Colonic mucosa (tissue), 4 donors: Measurements from ENCODE around the gene MCC. TPM values are rescaled to one million over a fixed set of nuclear protein-coding genes. Genes with fewer than 3 reads are reported as not detected.

Experiments used
- DNase-seq: peaks from one replicate; pipeline ENCODE4 v3.0.0-alpha.2; 2020
- H3K27ac ChIP-seq: fragments of 200-600 bp; one replicate; pipeline ENCODE4 v1.8.0; 2021
- H3K27me3 ChIP-seq: fragments of 200-600 bp; one replicate; pipeline ENCODE4 v1.8.0; 2021
- H3K36me3 ChIP-seq: fragments of 200-600 bp; one replicate; pipeline ENCODE4 v1.8.0; 2021
- H3K4me1 ChIP-seq: fragments of 200-600 bp; one replicate; pipeline ENCODE4 v1.8.0; 2021; ENCODE audit warnings: mild to moderate bottlenecking
- H3K4me3 ChIP-seq: fragments of 200-600 bp; one replicate; pipeline ENCODE4 v1.8.0; 2021
- H3K9ac ChIP-seq, 2 donors: one replicate each; pipeline ENCODE4 v1.7.0; 2013; ENCODE audit warnings: control low read depth in 2 of 2, low read depth in 2 of 2, low read length in 2 of 2
- H3K9me3 ChIP-seq: fragments of 200-600 bp; one replicate; pipeline ENCODE4 v1.8.0; 2021
- intact Hi-C: fragments of 100-400 bp; cut with DNase I; formaldehyde crosslinking; loops from one replicate; pipeline ENCODE4 v1.14.1; 2022
- total RNA-seq, 2 donors: library from RNA; stranded (reverse); fragmentation: NEBNext Ultra II Directional in 1 of 2; extraction: Animal tissue kit (Norgen Biotek cat#: 25700) in 1 of 2; gene quantifications; one replicate each; pipeline ENCODE4 v1.2.1, GENCODE V29; 2021
- TF ChIP-seq, protein P1 (sequence below): fragments of 200-600 bp; IDR thresholded peaks from one replicate; pipeline ENCODE4 v1.8.0; 2022; ENCODE audit warnings: antibody characterized with exemption, mild to moderate bottlenecking
- donor health status: healthy.
- donor health status: DM: no; HTN: no; CAD: no.
- donor health status: DM: no; HTN: no; CAD: no.

The MCC gene
- total RNA-seq, 2 donors from 2014 or later = 1.9 to 3.1 TPM

DNA sequence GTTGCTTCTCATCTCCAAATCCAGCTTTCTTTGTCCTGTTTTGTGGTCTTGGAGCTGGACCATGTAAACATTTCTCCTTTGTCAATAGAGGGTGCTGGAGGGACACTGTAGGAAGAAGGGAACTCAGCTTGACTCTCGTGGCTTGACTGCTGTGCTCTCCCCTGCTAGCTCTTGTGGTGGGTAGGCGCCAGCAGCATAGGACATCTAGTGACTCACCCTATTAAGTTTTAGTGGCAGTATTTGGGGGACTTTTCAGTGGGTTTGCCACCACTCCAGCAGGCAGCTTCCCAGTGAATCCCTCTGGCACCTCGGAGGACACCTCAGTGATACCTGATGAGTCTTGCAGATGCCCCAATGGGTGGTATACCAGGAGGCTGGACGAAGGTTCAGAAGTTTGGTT lies 151.3 kb downstream of the MCC start:
- Histone ChIP-seq H3K27me3 (no peaks in the 10 kb centered on the region), H3K36me3 (no peaks in the 10 kb centered on the region), H3K9me3 (no peaks in the 10 kb centered on the region), H3K9ac (no peak overlapping the region), H3K4me1 (no peaks in the 10 kb centered on the region), H3K27ac (no peak overlapping the region), H3K4me3 (no peak overlapping the region)
- TF ChIP-seq, protein P1, sequence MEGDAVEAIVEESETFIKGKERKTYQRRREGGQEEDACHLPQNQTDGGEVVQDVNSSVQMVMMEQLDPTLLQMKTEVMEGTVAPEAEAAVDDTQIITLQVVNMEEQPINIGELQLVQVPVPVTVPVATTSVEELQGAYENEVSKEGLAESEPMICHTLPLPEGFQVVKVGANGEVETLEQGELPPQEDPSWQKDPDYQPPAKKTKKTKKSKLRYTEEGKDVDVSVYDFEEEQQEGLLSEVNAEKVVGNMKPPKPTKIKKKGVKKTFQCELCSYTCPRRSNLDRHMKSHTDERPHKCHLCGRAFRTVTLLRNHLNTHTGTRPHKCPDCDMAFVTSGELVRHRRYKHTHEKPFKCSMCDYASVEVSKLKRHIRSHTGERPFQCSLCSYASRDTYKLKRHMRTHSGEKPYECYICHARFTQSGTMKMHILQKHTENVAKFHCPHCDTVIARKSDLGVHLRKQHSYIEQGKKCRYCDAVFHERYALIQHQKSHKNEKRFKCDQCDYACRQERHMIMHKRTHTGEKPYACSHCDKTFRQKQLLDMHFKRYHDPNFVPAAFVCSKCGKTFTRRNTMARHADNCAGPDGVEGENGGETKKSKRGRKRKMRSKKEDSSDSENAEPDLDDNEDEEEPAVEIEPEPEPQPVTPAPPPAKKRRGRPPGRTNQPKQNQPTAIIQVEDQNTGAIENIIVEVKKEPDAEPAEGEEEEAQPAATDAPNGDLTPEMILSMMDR = no peak
- intact Hi-C loops = loop anchor here (10.0 kb wide), 1 partner anchor 342 kb away; no protein-coding TSS in a partner anchor
- no peak for DNase-seq

DNA sequence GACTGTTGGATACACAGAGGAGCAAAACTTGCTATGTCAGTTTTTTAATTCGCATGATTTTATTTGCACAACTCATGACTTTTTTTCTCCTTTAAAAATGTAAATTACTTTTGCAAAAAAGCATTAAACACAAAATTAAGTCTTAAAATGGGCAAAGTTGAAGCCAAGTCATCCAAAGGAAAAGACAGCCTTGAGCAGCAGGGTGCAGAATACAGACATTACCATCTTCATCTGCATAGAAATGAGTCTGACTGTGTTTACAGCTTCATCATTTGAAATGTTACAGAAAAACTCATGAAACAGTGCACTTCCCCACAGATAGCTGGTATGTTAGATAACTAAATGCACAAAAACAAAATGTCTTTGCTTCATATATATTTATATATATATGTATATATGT lies 154.8 kb downstream of the MCC start:
- Histone ChIP-seq H3K9me3 (no peaks in the 10 kb centered on the region), H3K27me3 (no peaks in the 10 kb centered on the region), H3K9ac (no peak overlapping the region), H3K4me1 (no peaks in the 10 kb centered on the region), H3K36me3 (no peaks in the 10 kb centered on the region), H3K4me3 (no peak overlapping the region), H3K27ac (no peak overlapping the region)
- no peak for DNase-seq
- intact Hi-C loops = loop anchor here (10.0 kb wide), 1 partner anchor 339 kb away; no protein-coding TSS in a partner anchor
- TF ChIP-seq, protein P1 = no peak

DNA sequence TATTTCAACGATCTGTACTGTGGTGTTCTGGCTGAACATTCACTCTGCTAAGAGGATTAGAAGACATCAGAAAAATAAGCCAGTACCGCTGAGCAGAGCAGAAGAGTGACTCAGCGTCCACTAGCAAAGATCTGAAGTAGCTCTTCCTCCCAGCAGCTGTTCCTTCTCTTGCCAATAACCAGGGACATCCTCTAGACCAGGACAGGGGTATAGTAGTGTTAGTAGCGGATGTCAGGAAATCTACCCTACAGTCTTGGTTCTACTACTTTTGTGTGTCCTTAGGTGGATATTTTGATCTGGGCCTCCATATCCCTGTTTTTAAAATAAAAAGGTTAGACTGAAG lies 157.1 kb downstream of the MCC start:
- H3K36me3 ChIP-seq = no peaks in the 10 kb centered on the region
- H3K27ac ChIP-seq = no peak overlapping the region
- intact Hi-C loops = loop anchor here (10.0 kb wide), 1 partner anchor 336 kb away; no protein-coding TSS in a partner anchor
- H3K4me1 ChIP-seq = no peaks in the 10 kb centered on the region
- H3K4me3 ChIP-seq = no peak overlapping the region
- no peak overlapping the region for H3K9ac ChIP-seq
- no peak for DNase-seq
- H3K27me3 ChIP-seq = no peaks in the 10 kb centered on the region
- TF ChIP-seq, protein P1 = no peak
- H3K9me3 ChIP-seq = no peaks in the 10 kb centered on the region

DNA sequence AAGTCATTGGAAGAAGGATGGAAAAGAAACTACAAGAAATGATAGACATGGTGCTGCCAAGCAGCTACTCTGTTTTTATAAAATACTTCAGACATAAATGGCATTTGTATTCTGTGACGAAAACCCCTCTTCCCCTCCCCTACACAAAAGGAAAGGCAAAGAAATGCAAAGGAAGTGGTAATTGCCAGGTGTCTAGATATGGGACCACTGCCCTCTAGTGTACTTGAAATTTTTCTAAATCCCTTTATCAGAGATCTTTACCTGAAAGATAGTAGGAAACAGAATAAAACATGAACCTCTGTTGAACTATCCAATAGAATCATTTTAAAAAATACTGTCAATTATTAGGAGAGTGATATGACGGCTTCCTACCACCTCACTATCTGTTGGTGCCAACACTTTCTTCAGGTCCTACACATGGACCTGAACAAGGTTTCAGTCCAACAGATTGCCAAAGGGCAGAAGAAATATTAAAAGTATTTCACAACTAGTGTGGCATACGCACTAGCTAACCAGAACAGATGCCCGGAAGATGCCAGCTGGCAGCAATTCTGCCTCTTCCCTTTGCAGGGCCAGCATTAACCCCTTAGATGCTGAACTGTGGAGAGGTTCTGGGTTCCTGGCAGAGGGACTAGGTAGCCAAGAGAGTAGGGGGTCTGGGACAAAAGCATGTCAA lies 157.6 kb downstream of the MCC start:
- intact Hi-C loops = loop anchor here (10.0 kb wide), 1 partner anchor 336 kb away; no protein-coding TSS in a partner anchor
- no peak overlapping the region for H3K27ac ChIP-seq

DNA sequence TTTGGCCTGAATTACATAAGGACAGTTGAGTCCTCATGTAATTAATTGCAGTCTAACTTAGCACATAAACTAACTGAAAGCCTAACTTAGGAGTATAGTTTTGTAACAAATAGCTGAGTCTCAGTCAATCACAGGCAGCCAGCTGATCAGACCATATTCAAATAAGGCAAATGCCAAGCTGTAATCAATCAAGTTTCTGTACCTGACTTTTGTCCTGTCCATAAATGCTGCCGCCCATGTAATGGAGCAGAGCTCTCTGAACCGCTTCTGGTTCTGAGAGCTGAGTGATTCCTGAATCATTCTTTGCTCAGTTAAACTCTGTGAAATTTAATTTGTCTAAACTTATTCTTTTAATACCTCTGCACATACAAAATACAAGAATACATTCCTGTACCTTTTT lies 158.3 kb downstream of the MCC start:
- no peak overlapping the region for H3K9ac ChIP-seq
- no peak overlapping the region for H3K4me3 ChIP-seq
- TF ChIP-seq, protein P1 = no peak
- H3K27me3 ChIP-seq = no peaks in the 10 kb centered on the region
- H3K27ac ChIP-seq = no peak overlapping the region
- intact Hi-C loops = loop anchor here (10.0 kb wide), 1 partner anchor 335 kb away; no protein-coding TSS in a partner anchor
- no peaks in the 10 kb centered on the region for H3K36me3 ChIP-seq
- no peaks in the 10 kb centered on the region for H3K9me3 ChIP-seq
- DNase-seq = no peak
- H3K4me1 ChIP-seq = no peaks in the 10 kb centered on the region

More for the DNA sequence above, 157.6 kb downstream of the MCC start:
- no peaks in the 10 kb centered on the region for H3K9me3 ChIP-seq
- no peak for DNase-seq
- no peak overlapping the region for H3K9ac ChIP-seq
- no peaks in the 10 kb centered on the region for H3K4me1 ChIP-seq
- TF ChIP-seq, protein P1 = no peak
- no peak overlapping the region for H3K4me3 ChIP-seq
- no peaks in the 10 kb centered on the region for H3K27me3 ChIP-seq
- H3K36me3 ChIP-seq = no peaks in the 10 kb centered on the region
